ENCODE measurements around the gene TNFSF11.
A peak's percentile ranks its signal among the peaks of the same experiment; 100 is the strongest.
"Not testable (repeated sequence)": the region's sequence is repeated elsewhere in the genome, so short reads cannot be mapped to it uniquely, and the experiment has no call there.

The TNFSF11 gene, protein sequence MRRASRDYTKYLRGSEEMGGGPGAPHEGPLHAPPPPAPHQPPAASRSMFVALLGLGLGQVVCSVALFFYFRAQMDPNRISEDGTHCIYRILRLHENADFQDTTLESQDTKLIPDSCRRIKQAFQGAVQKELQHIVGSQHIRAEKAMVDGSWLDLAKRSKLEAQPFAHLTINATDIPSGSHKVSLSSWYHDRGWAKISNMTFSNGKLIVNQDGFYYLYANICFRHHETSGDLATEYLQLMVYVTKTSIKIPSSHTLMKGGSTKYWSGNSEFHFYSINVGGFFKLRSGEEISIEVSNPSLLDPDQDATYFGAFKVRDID

DNA sequence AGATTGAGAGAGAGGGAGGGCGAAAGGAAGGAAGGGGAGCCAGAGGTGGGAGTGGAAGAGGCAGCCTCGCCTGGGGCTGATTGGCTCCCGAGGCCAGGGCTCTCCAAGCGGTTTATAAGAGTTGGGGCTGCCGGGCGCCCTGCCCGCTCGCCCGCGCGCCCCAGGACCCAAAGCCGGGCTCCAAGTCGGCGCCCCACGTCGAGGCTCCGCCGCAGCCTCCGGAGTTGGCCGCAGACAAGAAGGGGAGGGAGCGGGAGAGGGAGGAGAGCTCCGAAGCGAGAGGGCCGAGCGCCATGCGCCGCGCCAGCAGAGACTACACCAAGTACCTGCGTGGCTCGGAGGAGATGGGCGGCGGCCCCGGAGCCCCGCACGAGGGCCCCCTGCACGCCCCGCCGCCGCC lies at the start of gene TNFSF11:
TNFSF11 (plus strand) TSS at position 142 of the 400 bp plus-strand sequence; CDS start at position 294, 152 bp downstream.
- no peak for DNase-seq (ENCODE audit: low read depth)

DNA sequence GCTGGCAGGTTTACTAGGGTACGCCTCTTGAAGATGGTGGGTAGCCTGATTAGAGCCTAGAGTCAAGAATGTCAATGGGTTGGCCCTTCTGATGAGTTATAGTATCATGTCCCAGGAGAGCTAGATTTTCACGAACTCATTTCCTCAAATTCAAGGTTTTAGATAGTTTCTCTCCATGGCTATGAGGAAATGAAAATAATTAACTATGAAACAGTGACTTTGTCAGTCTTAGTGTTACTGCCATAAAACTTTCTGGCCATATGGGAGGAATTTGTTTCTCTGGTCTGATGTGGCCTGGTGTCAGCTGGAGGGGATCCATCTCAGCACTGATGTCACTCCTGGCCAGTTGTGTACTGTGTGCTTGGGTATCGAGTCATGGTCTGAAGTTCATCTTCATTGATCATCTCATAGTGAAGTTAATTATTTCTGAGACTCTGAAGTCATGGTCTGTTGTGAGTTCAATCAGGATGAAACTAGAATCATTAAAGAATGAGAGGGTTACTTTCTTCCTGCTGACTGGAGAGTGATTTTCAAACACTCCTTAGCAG lies 49.4 kb upstream of the TNFSF11 start:
- no peak for DNase-seq (ENCODE audit: low read depth)

DNA sequence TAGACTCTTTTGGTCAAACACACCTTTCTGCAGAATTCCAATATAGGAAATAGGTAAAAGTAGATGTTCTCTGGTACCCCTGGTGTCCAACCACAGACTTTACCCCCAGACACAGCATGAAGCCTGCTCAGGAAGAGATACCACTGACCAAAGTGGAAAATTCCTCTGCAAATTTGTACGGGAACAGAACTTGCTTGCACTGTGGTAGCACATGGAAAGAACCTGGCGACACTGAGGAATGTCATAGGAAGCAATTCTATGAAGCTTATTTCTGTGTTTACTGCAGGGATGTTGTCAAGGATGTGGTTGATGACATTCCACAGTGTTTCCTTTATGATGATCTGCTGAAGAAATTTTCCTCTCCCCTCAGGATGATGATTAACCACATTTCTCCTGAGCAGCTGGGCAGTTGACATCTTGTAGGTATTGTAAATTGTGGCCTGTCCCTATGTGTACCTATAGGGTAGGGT lies 48.9 kb upstream of the TNFSF11 start:
- DNase-seq (ENCODE audit: low read depth): peak; percentile 18

DNA sequence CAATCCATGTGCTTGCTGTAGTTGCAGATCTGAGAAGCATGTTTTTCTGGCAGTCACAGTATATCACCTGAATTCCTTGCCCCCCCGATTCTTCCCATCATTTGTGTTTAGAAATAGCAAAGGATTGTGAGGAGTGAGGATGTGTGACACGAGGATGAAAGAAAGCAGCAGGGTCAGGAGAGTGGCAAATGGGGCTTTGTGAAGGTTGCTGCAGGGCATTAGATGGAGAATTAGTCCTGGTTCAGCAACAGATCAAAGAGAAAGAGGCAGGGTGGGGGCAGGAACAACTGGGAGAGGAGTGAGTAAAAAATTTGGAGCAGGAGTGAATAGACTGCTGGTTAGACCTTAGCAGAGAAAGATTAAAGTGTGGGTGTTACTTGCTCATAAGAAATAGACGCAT lies 47.7 kb upstream of the TNFSF11 start:
- DNase-seq (ENCODE audit: low read depth): no peak

DNA sequence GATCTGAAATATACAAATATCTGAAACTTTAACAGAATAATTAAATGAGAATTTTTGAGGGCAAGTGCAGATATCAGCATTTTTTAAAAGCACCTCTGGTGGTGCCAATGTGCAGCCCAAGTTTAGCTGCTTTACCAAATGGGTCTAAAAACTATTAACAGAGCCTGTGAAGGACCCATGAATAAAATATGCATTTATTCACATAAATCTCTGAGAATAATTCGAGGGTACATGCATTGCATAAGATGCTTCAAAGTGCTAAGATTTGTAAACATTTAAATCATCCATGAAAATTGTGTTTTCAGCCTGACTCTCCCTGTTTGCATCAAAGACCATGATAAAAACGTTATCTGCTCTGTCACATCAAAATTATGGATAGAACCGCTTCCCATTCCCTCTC lies 47.1 kb upstream of the TNFSF11 start:
- no peak for DNase-seq (ENCODE audit: low read depth)

DNA sequence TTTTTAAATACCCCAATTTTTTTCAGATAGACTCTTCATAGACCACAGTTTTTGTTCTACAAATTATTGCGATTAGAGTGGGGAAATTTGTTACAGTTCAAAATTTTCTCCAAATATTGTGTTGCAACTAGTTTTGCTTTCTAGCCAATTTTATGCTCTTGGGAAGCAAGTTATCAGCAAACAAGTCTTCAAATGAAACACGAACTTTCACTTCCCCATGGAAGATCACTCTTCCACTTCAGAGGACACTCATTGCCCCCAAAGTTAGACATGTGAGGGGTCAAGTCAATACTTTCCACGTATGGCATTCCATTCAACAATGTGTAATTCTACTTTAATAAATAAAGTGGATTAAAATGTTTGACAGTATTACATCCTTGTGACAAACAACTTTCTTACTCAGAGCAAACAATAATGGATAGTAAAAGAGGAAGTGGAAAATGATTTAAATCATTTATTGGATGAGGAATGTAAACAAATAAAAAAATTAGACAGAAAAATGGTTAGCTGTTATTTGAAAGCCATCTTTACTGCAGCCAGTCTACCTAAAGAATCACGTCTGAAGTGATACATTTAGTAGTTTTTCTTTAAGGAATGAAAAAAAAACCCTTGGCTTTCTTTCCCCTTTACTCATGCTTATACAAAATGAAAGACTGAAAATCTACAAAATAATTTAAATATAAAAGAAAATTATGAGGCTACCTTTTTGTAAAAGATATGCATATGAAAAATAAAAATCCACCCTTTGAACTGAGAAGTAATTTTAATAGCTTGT lies 41.2 kb upstream of the TNFSF11 start:
- no peak for DNase-seq (ENCODE audit: low read depth)

DNA sequence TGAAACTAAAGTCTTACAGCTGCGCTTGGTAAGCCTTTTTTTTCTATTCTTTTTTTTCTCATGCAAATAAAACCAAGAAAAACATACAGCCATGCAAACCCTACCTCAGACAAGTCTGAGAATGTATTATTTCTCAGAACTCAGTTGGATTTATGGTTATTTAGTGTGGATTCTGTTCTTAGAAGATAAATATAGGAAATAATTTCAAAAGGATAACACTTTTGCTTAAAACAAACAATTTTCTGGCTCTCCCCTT lies 40.7 kb upstream of the TNFSF11 start:
- no peak for DNase-seq (ENCODE audit: low read depth)

DNA sequence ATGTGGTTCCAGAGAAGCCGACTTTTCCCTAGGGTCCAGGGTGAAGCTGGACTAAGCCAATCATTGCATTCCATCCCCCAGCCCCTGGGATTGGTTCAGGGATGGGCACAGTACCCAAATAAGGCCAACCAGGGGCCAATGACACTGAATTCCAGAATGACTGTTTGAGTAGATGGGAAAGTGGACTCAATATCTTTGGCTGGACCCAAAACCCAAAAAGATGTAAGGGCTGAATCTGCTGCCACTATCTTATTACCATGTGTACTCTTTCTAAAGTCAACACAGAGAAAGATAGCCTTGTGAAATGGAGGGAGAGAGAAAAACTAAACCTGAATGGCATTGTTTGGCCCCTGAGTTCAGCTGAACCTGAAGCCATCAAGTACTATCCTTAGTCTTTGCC lies 39.2 kb upstream of the TNFSF11 start:
- no peak for DNase-seq (ENCODE audit: low read depth)

DNA sequence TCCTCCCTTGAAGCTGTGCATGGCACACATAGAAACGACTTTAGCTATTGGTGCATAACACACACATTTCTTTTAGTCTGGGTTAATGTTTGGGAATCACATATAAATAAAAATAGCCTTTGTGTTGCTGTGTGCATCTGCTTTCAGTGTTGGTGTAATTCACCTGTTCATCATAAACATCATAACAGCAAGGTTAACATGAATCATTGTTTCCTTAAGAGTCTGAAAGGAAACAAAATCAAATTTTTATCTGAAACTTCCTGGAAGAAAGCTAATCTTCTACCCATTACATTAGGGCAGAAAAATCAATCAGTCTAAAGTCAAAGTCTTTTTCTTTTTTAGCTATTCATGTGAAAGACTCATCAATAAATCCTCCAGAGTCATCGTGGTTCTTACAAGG lies 35.0 kb upstream of the TNFSF11 start:
- no peak for DNase-seq (ENCODE audit: low read depth)

DNA sequence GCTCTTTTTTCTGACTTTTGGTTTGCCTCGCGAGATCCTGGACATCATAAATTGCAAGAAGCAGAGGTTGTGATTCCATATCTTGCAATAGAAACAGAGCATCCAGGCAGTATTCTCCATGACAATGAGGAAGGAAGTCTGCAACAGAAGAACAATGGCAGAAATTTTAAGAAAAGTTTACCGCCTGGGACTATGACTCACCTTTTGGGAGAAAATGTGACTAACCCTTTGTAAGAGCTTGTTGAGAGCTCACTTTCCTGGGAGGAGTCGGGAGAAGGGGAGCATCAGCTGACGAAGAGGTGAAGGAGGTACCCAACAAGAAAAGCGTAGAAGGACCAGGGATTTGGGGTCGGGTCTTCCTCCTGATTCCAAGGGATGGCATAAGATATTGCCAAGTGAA lies 34.3 kb upstream of the TNFSF11 start:
- DNase-seq (ENCODE audit: low read depth): no peak

DNA sequence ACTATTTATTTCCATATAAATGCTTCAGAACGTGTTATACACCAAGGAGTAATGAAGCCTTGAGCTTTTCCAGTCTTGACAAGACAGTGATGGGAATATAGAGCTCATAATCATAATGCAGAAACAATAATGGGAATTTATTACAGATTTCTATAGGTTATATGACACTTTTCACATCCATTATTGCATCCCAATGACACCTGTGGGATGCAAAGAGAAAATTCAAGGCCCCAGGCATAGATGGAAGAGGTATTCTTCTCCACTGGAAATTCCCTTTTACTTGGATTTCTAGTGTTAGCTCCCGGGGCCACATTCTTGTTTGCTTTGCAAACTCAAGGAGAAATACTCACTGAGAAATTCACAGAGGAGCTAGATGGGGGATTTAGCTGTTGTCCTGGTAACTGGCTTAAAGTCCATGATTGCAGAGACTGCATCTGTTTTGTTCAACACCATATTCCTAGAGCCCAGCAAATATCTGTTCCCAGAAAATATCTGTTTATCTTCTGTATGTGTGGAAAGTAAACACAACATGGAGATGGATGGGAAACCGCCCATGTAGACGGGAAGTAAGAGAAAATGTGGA lies 30.6 kb upstream of the TNFSF11 start:
- DNase-seq (ENCODE audit: low read depth): no peak

DNA sequence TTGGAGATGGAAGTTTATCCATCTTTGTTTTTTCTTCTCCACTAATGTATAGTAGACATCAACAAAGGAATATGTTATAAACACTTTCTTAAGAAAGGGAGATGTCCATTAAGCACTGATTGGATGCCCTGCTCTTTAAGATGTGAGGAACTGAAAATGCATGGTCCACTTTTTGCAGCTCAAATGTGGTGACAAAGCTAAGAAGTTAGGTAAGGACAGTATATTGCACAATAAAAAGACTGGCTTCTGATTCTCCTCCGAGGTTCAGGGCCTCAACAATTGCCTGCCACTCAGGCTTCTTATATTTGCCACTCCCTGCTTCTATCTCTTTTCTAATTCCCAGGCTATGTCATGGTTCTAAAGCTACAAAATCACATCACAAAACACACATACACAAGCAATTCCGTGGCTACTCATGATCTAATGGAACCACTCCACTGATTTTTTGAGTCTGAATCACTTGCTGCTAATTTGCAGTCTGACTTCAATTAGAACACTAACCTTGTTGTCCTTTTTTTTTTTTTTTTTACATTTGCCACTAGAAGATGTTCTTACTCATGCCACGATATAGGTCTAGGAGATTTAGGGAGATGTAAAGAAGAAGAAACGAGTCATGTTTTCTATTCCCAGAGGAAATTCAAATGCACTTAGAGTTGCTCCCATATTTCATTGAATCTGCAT lies 29.6 kb upstream of the TNFSF11 start:
- DNase-seq (ENCODE audit: low read depth): no peak

DNA sequence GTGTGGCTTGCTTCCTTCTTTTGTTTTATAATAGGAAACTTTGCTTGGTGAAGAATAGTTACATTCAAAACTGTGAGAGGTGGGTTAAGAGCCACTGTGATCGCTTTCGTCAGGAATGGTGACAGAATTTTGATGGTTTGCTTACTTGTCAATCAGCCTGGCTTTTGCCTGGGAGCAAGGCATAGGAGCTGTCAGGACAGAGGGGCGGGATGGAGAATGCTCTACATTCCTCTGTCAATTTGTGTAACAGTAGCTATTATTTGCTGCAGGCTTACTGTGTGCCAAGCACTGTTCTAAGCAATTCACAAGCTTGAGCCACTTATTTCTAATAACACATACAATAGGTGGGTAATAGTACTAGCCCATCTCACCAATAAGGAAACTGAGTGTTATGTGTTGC lies 28.1 kb upstream of the TNFSF11 start:
- DNase-seq (ENCODE audit: low read depth): no peak

DNA sequence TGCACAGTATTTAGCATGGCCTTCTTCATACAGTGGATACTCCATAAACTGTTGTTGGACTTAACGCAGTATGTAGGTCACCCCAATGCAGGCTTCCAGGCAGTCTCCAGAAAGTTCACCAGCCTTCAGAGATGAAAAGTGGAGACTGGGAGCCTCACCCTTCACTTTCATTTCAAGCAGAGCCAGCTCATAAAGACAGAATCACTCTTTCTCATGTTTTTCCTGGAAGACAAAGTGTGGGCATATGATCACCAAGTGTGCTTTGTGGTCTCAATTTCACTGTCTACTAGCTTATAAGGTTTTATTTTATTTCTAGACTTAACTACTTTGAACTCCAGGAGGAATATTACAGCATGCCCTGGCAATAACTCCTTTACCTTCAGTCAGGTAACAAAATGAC lies 26.3 kb upstream of the TNFSF11 start:
- no peak for DNase-seq (ENCODE audit: low read depth)

DNA sequence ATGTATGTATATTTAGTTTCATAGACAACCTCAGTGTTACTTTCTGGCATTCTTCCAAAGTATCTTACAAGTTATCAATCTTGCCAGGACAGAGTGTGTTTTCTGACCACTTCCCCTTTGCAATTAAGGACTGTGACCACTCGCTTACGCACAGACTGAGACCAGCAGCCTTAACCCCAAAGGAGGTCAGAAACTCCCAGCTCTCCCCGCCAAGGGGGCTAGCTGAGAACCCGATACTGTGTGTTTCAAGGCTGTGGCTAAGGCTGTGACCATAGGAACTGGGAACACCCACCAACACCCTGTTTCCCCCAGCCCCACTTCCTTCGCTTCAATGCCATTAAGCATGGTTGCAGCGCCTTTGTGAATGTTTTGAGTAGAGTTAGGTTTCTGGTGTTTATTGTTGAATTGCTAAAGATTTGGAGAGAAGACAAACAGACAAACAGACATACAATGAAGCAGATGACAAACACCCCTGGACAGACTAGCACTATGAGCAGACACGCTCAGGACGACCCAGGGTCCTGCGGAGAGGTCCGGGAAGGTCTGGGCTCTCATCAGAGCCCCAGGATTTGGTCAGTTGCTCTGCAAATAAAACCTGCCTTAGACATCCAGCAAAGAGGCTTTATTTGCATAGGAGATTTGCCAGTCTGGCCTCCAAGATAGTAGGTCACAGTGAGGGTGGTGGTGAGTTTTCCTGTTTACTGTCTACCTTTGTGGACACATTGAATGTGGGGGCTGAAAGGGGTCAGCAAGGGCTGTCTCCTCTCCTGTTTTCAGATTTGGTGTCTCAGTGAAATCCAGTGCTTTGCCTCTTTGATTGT lies 25.0 kb upstream of the TNFSF11 start:
- DNase-seq (ENCODE audit: low read depth): no peak

DNA sequence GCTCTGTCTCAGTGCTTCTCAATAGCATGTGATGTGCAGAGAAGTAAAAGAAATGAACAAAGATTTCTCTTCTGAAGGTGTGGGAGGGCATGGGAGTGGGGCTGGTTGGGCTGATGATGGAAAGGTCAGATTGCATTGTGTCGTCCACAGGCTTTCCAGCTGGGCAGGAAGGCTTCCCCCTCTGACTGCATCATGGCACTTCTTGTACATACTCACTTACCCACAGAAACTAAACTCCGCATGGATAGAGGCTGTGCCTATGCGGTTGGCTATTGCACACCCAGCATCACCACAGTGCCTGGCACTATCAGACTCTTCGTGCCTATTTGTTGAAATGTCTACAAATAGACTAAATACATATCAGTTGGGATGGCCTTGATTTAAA lies 24.4 kb upstream of the TNFSF11 start:
- DNase-seq (ENCODE audit: low read depth): no peak

DNA sequence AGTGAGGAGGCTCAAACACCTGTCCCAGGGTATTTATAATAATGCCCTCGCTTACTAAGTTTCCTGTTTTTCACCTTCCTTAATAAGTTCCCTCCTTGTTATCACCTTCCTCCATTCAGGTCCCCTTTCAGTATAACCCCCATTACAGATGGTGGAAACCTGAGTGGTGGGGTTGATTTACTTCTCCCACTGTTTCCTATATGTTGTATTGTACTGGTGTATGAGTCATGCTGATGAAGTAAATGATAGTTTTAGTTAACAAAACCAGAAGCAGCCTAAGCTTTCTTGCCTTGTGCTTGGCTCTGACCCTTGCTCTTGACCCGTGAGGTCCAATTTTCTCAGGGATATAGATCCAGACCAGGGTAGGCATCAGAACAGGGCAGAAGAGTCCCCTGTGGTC lies 22.3 kb upstream of the TNFSF11 start:
- DNase-seq (ENCODE audit: low read depth): no peak

DNA sequence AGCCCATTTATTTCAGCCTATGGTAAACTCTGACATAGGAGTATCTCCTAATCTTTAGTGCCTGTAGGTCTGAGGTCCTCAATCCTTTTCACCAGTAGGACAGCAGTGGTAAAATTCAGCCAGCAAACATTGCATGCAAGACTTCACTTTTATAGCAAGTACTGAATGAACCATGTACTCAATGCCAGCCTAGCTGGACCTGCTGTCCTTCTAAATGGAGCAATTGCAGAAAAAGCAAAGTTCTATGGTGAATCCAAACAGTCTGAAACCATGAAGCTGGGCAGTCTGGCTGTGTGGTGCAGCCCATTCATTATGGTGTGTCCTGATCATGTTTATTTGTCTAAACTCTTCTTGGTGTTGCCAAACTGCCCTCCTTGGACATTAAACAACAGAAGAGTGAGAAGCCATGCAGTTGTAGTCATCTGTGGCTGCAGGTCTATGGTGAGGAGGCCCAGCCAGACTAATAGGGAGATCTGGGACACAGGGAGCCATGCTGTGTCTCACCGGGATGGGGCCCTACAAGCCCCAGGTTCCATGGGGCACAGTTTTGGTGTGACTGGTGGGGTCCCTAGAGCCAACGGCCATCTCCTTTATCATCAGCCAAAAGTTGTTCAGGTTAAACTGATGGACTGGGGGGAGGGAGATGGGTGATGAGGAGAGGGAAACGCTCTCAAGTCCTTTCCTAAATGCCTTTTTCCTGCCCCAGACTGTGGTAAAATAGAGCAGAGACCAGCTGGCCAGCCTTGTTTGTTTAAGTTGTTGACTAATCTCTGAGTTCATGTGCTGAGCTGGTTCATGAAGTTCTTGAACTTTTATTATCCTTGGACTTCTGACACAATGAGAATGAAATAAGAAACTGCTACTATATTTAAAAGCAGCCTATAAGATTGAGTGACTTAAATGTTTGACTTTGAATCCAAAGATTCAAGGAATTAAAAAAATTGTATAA lies 20.6 kb upstream of the TNFSF11 start:
- peak; percentile 30 for DNase-seq (ENCODE audit: low read depth)

DNA sequence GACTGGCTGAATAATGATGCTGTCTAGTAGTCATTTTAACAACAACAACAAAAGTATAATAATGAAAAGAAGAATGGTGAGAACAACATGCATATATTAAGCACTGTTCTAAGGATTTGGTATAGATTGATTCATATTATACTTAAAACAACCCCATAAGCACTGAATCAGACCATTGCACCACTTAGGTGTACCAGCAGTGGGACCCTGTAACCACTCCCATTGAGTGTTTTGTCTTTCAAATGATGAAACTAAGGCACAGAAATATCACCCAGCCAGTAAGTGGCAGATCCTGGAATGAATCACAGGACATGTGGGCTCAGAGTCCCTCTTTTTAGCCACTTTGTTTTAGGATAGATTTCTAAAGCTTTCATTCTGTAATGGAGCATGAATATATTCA lies 14.9 kb upstream of the TNFSF11 start:
- no peak for DNase-seq (ENCODE audit: low read depth)

DNA sequence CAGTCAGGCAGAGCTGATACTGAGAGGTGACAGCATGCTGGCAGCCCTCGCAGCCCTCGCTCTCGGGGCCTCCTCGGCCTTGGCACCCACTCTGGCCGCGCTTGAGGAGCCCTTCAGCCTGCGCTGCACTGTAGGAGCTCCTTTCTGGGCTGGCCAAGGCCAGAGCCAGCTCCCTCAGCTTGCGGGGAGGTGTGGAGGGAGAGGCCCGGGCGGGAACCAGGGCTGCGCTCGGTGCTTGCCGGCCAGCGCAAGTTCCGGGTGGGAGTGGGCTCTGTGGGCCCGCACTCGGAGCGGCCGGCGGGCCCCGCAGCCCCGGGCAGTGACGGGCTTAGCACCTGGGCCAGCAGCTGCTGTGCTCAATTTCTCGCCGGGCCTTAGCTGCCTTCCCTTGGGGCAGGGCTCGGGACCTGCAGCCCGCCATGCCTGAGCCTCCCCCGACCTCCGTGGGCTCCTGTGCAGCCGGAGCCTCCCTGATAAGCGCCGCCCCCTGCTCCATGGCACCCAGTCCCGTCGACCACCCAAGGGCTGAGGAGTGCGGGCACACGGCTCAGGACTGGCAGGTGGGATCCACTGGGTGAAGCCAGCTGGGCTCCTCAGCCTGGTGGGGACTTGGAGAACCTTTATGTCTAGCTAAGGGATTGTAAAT lies 14.3 kb upstream of the TNFSF11 start:
- DNase-seq (ENCODE audit: low read depth): not testable (repeated sequence)

Measured in EH (cell line).